PC-3 (cell line): ENCODE data around the gene PCDH15. TPM values are rescaled to one million over a fixed set of nuclear protein-coding genes. Genes with fewer than 3 reads are reported as not detected.

Source experiments
- ATAC-seq: fragments of 200-7000 bp; cut with Tn5 transposase; 2 replicates; pipeline ENCODE4 v1.9.1; 2020; ENCODE audit warnings: mild to moderate bottlenecking, moderate library complexity
- BruUV-seq: library from RNA; stranded (reverse); fragments of 400-500 nt; replicated peaks from 2 replicates; lab custom pipeline; 2021; lab: Mats Ljungman, UMichigan
- CTCF ChIA-PET: fragments of 300-600 bp; sonication (Branson Sonifier 250); formaldehyde crosslinking; loops from one replicate; lab custom pipeline; 2022; ENCODE audit warnings: antibody characterized with exemption; lab: Charles Lee
- POLR2A ChIA-PET: fragments of 300-600 bp; sonication (Branson Sonifier 250); formaldehyde crosslinking; loops from one replicate; lab custom pipeline; 2022; ENCODE audit warnings: antibody characterized with exemption; ENCODE audit not compliant: unreplicated experiment; lab: Charles Lee
- DNase-seq: peaks from one replicate; pipeline ENCODE4 v3.0.0-alpha.2; 2015
- H2AFZ ChIP-seq: fragments of 300-600 bp; sonication (generic); 2 replicates; pipeline ENCODE4 v1.6.0; 2016; ENCODE audit warnings: antibody characterized with exemption, low read length
- H3F3A ChIP-seq: fragments of 300-600 bp; sonication (generic); one replicate; pipeline ENCODE4 v1.6.0; 2017; ENCODE audit warnings: antibody characterized with exemption, low read length, control low read depth, mild to moderate bottlenecking; ENCODE audit not compliant: unreplicated experiment
- H3K27ac ChIP-seq: fragments of 300-600 bp; sonication (generic); 2 replicates; pipeline ENCODE4 v1.5.1; 2016; ENCODE audit warnings: mild to moderate bottlenecking, low read length
- H3K27me3 ChIP-seq: fragments of 300-600 bp; sonication (generic); 2 replicates; pipeline ENCODE4 v1.6.1; 2016; ENCODE audit warnings: low read length, mixed read lengths
- H3K36me3 ChIP-seq: fragments of 300-600 bp; sonication (generic); 2 replicates; pipeline ENCODE4 v1.6.1; 2016; ENCODE audit warnings: low read depth, mixed run types, low read length, mixed read lengths
- H3K4me1 ChIP-seq: fragments of 300-600 bp; sonication (generic); 2 replicates; pipeline ENCODE4 v1.5.1; 2016; ENCODE audit warnings: low read length; ENCODE audit not compliant: insufficient read depth
- H3K4me2 ChIP-seq: fragments of 300-600 bp; sonication (generic); 2 replicates; pipeline ENCODE4 v1.6.0; 2016; ENCODE audit warnings: low read length
- H3K4me3 ChIP-seq: fragments of 300-600 bp; sonication (generic); 2 replicates; pipeline ENCODE4 v1.5.1; 2016; ENCODE audit warnings: mild to moderate bottlenecking, low read length, mixed read lengths
- H3K79me2 ChIP-seq: fragments of 300-600 bp; sonication (generic); 2 replicates; pipeline ENCODE4 v1.6.1; 2017; ENCODE audit warnings: low read length, mixed read lengths
- H3K9ac ChIP-seq: fragments of 300-600 bp; sonication (generic); 2 replicates; pipeline ENCODE4 v1.6.0; 2016; ENCODE audit warnings: mild to moderate bottlenecking, low read length
- H3K9me2 ChIP-seq: fragments of 300-600 bp; sonication (generic); replicated peaks from 2 replicates; pipeline ENCODE4 v1.6.1; 2016; ENCODE audit warnings: mixed run types, low read length, mixed read lengths
- H3K9me3 ChIP-seq: fragments of 300-600 bp; sonication (generic); 2 replicates; pipeline ENCODE4 v1.6.1; 2016; ENCODE audit warnings: low read length, mixed read lengths
- H4K20me1 ChIP-seq: fragments of 300-600 bp; sonication (generic); 2 replicates; pipeline ENCODE4 v1.6.1; 2016; ENCODE audit warnings: low read length, mixed read lengths
- EZH2 ChIP-seq: fragments of 300-600 bp; sonication (generic); IDR thresholded peaks from one replicate; pipeline ENCODE4 v1.6.1; 2017; ENCODE audit warnings: antibody characterized with exemption, mild to moderate bottlenecking, low read length; ENCODE audit not compliant: unreplicated experiment
- EZH2phosphoT487 ChIP-seq: fragments of 300-600 bp; sonication (generic); IDR thresholded peaks from 2 replicates; pipeline ENCODE4 v1.6.1; 2018; ENCODE audit warnings: mild to moderate bottlenecking, antibody characterized with exemption, low read length, borderline replicate concordance
- intact Hi-C: fragments of 100-400 bp; cut with micrococcal nuclease; formaldehyde crosslinking; loops from 2 replicates; pipeline ENCODE4 v1.9.0; 2023
- total RNA-seq: library from RNA; depleted of rRNA; stranded (reverse); fragments of >200 nt; gene quantifications from 2 replicates; pipeline ENCODE4 v1.2.3, GENCODE V29; 2014
- TF ChIP-seq, protein P1 (sequence below): fragments of 300-600 bp; sonication (generic); conservative IDR thresholded peaks from 2 replicates; pipeline ENCODE4 v1.5.1; 2017; ENCODE audit warnings: antibody characterized with exemption, low read depth, mild to moderate bottlenecking, low read length

Gene PCDH15
- total RNA-seq, 1 experiment from 2014 or later: not detected

DNA sequence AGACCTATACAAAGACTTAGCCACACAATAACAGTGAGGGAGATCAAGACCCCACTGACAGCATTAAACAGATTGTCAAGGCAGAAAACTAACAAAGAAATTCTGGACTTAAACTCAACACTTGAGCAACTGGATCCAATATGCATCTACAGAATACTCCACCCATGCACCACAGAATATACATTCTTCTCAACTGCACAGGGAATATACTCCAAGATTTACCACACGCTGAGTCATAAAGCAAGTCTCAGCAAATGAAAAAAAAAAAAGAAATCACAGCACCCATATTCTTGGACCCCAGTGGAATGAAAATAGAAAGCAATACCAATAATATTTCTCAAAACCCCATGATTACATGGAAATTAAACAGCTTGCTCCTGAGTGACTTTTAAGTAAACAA is 680.2 kb downstream of the PCDH15 start:
- no peaks in the 10 kb centered on the region for H3F3A ChIP-seq
- H3K36me3 ChIP-seq: no peaks in the 10 kb centered on the region
- no peaks in the 10 kb centered on the region; the same call in 1 of the 2 replicates for H3K9me3 ChIP-seq
- ChIA-PET CTCF (no interaction called here), POLR2A (no interaction called here)
- no peaks in the 10 kb centered on the region for H3K79me2 ChIP-seq
- no peaks in the 10 kb centered on the region for H3K9me2 ChIP-seq
- H3K4me1 ChIP-seq: peaks cover 7% of the 10 kb centered on the region
- H3K9ac ChIP-seq: no peak overlapping the region
- no peak overlapping the region for H2AFZ ChIP-seq
- intact Hi-C loops: loop anchor here (5.0 kb wide), 1 partner anchor 804 kb away; no protein-coding TSS in a partner anchor
- no peak overlapping the region for H3K4me3 ChIP-seq
- H3K27ac ChIP-seq: no peak overlapping the region
- BruUV-seq: no TSS peak
- DNase-seq: no peak
- no peaks in the 10 kb centered on the region for H4K20me1 ChIP-seq
- ATAC-seq: no peak
- no peaks in the 10 kb centered on the region for H3K27me3 ChIP-seq
- no peak overlapping the region for H3K4me2 ChIP-seq
- TF ChIP-seq, protein P1, sequence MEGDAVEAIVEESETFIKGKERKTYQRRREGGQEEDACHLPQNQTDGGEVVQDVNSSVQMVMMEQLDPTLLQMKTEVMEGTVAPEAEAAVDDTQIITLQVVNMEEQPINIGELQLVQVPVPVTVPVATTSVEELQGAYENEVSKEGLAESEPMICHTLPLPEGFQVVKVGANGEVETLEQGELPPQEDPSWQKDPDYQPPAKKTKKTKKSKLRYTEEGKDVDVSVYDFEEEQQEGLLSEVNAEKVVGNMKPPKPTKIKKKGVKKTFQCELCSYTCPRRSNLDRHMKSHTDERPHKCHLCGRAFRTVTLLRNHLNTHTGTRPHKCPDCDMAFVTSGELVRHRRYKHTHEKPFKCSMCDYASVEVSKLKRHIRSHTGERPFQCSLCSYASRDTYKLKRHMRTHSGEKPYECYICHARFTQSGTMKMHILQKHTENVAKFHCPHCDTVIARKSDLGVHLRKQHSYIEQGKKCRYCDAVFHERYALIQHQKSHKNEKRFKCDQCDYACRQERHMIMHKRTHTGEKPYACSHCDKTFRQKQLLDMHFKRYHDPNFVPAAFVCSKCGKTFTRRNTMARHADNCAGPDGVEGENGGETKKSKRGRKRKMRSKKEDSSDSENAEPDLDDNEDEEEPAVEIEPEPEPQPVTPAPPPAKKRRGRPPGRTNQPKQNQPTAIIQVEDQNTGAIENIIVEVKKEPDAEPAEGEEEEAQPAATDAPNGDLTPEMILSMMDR: no peak
- TF ChIP-seq EZH2: no peak
- TF ChIP-seq EZH2phosphoT487: no peak

DNA sequence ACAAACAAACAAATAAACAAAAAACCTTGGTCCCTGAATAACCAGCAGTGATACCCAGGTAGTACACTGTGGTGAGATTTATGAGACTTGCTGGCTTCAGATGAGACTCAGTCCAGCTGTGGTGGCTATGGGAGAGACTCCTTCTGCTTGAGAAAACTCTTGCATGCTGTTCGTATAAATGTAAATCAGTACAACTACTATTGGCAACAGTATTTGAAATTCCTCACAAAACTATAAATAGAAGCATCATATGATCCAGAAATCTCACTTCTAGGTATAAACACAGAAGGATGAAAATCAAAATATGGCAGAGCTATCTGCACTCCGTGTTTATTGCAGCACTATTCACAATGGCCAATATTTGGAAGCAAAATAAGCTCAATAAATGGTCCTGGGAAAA is 692.1 kb downstream of the PCDH15 start:
- CTCF ChIA-PET: no interaction called here
- no peaks in the 10 kb centered on the region for H3F3A ChIP-seq
- H3K36me3 ChIP-seq: no peaks in the 10 kb centered on the region
- H3K9me3 ChIP-seq: 0 out of 2 replicates have a peak, but pooled peaks cover 4% of the 10 kb centered on the region
- DNase-seq (no peak), ATAC-seq (no peak)
- H3K79me2 ChIP-seq: no peaks in the 10 kb centered on the region
- TF ChIP-seq EZH2: no peak
- TF ChIP-seq, protein P1: no peak
- TF ChIP-seq EZH2phosphoT487: no peak
- no peak overlapping the region for H3K27ac ChIP-seq
- H3K4me2 ChIP-seq: no peak overlapping the region
- H4K20me1 ChIP-seq: no peaks in the 10 kb centered on the region
- no peak overlapping the region for H3K4me3 ChIP-seq
- no peaks in the 10 kb centered on the region for H3K9me2 ChIP-seq
- no peak overlapping the region for H2AFZ ChIP-seq
- H3K9ac ChIP-seq: no peak overlapping the region
- POLR2A ChIA-PET: no interaction called here
- H3K4me1 ChIP-seq: no peaks in the 10 kb centered on the region
- no peaks in the 10 kb centered on the region for H3K27me3 ChIP-seq
- intact Hi-C loops: no loop called here
- BruUV-seq: no TSS peak

DNA sequence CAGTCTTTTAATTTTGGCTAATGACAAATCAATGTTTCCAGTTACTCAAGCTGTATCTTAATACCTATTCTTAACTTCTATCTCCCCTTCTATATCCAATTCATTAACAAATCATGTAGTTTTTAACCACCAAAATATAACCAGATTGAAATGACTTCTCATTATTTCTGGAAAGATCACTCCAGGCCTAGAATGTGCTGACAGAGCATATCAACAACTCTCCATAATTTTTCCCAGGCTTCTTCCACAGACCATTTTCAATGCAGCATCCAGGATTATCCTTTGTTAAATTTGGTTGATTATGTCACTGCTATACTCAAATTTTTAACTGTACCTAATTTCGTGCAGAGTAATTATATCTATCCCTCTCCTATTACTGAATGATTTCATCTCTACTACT is 704.1 kb downstream of the PCDH15 start:
- Histone ChIP-seq H3K79me2 (no peaks in the 10 kb centered on the region), H3K9me3 (no peaks in the 10 kb centered on the region), H3F3A (no peaks in the 10 kb centered on the region), H3K27ac (no peak overlapping the region), H3K4me1 (no peaks in the 10 kb centered on the region), H3K4me2 (no peak overlapping the region), H3K9ac (no peak overlapping the region), H3K36me3 (no peaks in the 10 kb centered on the region), H4K20me1 (no peaks in the 10 kb centered on the region), H3K4me3 (no peak overlapping the region), H2AFZ (no peak overlapping the region), H3K27me3 (no peaks in the 10 kb centered on the region), H3K9me2 (no peaks in the 10 kb centered on the region)
- POLR2A ChIA-PET: no interaction called here
- DNase-seq: no peak
- no TSS peak for BruUV-seq
- TF ChIP-seq EZH2 (no peak), EZH2phosphoT487 (no peak)
- CTCF ChIA-PET: no interaction called here
- intact Hi-C loops: no loop called here
- ATAC-seq: no peak
